GM12878 (cell line): ENCODE results near the gene RORB. TPM values are rescaled to one million over a fixed set of nuclear protein-coding genes. Genes with fewer than 3 reads are reported as not detected.

Source experiments
- ATAC-seq: fragments of 200-7000 bp; cut with Tn5 transposase; 3 replicates; pipeline ENCODE4 v1.9.1; 2020; ENCODE audit warnings: mild to moderate bottlenecking, moderate library complexity
- BruUV-seq: library from RNA; stranded (reverse); fragments of 400-500 nt; replicated peaks from 2 replicates; lab custom pipeline; 2021; lab: Mats Ljungman, UMichigan
- CTCF ChIA-PET: fragments of 300-600 bp; sonication (Branson Sonifier 250); formaldehyde crosslinking; extraction: SDS; loops from one replicate; lab custom pipeline; 2021; ENCODE audit warnings: inconsistent platforms; lab: Yijun Ruan, JAX
- POLR2A ChIA-PET: fragments of 350-600 bp; formaldehyde crosslinking; extraction: SDS; loops from one replicate; lab custom pipeline; 2021; ENCODE audit warnings: inconsistent platforms; lab: Charles Lee
- RAD21 ChIA-PET: fragments of 300-600 bp; sonication (Branson Sonifier 250); formaldehyde crosslinking; loops from one replicate; lab custom pipeline; 2023; ENCODE audit warnings: antibody characterized with exemption; ENCODE audit not compliant: unreplicated experiment; lab: Charles Lee
- SMC1A ChIA-PET: fragments of 300-600 bp; sonication (Branson Sonifier 250); formaldehyde crosslinking; loops from one replicate; lab custom pipeline; 2023; ENCODE audit not compliant: unreplicated experiment, uncharacterized antibody; lab: Charles Lee
- DNase-seq: peaks from one replicate; pipeline ENCODE4 v3.0.0-alpha.2; 2011; ENCODE audit warnings: low read depth, low spot score
- FAIRE-seq: peaks from 3 replicates; lab custom pipeline; 2011; peaks lifted over from hg19 to GRCh38; lab: Jason Lieb, UNC
- H2AFZ ChIP-seq: 2 replicates; pipeline ENCODE4 v1.6.0; 2011; ENCODE audit warnings: low read depth, low read length, control low read depth; ENCODE audit not compliant: control insufficient read depth
- H3K27ac ChIP-seq: 2 replicates; pipeline ENCODE4 v1.5.1; 2011; ENCODE audit warnings: control low read depth; ENCODE audit not compliant: control insufficient read depth, insufficient read depth
- H3K27me3 ChIP-seq, 2 experiments: replicated peaks in 1 of 2; 2 replicates each; pipeline versions ENCODE4 v1.6.0 to v1.6.1; 2011; ENCODE audit warnings: low read length in 1 of 2; ENCODE audit not compliant: control insufficient read depth in 2 of 2, insufficient read depth in 2 of 2
- H3K36me3 ChIP-seq, 2 experiments: 2 replicates each; pipeline ENCODE4 v1.5.1; 2011; ENCODE audit warnings: low read length in 1 of 2; ENCODE audit not compliant: control insufficient read depth in 2 of 2, insufficient read depth in 2 of 2
- H3K4me1 ChIP-seq: 2 replicates; pipeline ENCODE4 v1.6.1; 2011; ENCODE audit warnings: mild to moderate bottlenecking, low read length, moderate library complexity, mixed read lengths; ENCODE audit not compliant: control insufficient read depth, insufficient read depth
- H3K4me2 ChIP-seq: 2 replicates; pipeline ENCODE4 v1.6.0; 2011; ENCODE audit warnings: control low read depth; ENCODE audit not compliant: control insufficient read depth, insufficient read depth
- H3K4me3 ChIP-seq: fragments of 200-600 bp; sonication (generic); 2 replicates; pipeline ENCODE4 v1.5.1; 2016
- H3K79me2 ChIP-seq: 2 replicates; pipeline ENCODE4 v1.6.0; 2011; ENCODE audit warnings: low read length; ENCODE audit not compliant: control insufficient read depth, insufficient read depth
- H3K9ac ChIP-seq: 2 replicates; pipeline ENCODE4 v1.8.0; 2011; ENCODE audit warnings: low read length, control low read depth, mixed read lengths; ENCODE audit not compliant: control insufficient read depth, insufficient read depth
- H3K9me3 ChIP-seq: replicated peaks from 3 replicates; pipeline ENCODE4 v1.5.1; 2011; ENCODE audit warnings: mild to moderate bottlenecking, low read length; ENCODE audit not compliant: control insufficient read depth, insufficient read depth
- H4K20me1 ChIP-seq: 2 replicates; pipeline ENCODE4 v1.6.0; 2011; ENCODE audit not compliant: control insufficient read depth, insufficient read depth
- CTCF ChIP-seq, 3 experiments: IDR thresholded peaks in 2 of 3; conservative IDR thresholded peaks in 1 of 3; 2 replicates each; pipeline ENCODE4 v1.5.1; 2011; ENCODE audit warnings: low read depth in 3 of 3, low read length in 3 of 3, mild to moderate bottlenecking in 3 of 3, control low read depth in 2 of 3, moderate library complexity in 2 of 3, inconsistent platforms in 1 of 3, mixed read lengths in 1 of 3; ENCODE audit not compliant: control insufficient read depth in 2 of 3, insufficient read depth in 1 of 3; ENCODE audit errors: extremely low read depth in 1 of 3
- NFYA ChIP-seq: IDR thresholded peaks from 2 replicates; pipeline ENCODE4 v1.6.1; 2011; ENCODE audit warnings: low read depth, mild to moderate bottlenecking, low read length, improper control_type of control experiment, borderline replicate concordance
- NRF1 ChIP-seq: conservative IDR thresholded peaks from 2 replicates; pipeline ENCODE4 v1.6.1; 2011; ENCODE audit warnings: mild to moderate bottlenecking, low read depth, low read length, improper control_type of control experiment
- ZSCAN29 ChIP-seq: fragments of 450-650 bp; IDR thresholded peaks from 2 replicates; pipeline ENCODE4 v1.6.1; 2017; ENCODE audit warnings: mild to moderate bottlenecking, moderate library complexity
- WGBS: methylation state at CpG from one replicate; pipeline ENCODE4 v1.1.6; 2016; ENCODE audit warnings: low lambda C conversion rate; ENCODE audit not compliant: insufficient replicate concordance, insufficient coverage; ENCODE audit errors: missing lambda C conversion rate; 5-methylcytosine and 5-hydroxymethylcytosine counted together
- in situ Hi-C: fragments of 300-500 bp; cut with MboI; formaldehyde crosslinking; loops from 9 replicates; pipeline ENCODE4 v1.14.3; 2018; ENCODE audit warnings: mixed read lengths
- intact Hi-C: fragments of 100-400 bp; cut with micrococcal nuclease; formaldehyde crosslinking; loops from one replicate; pipeline ENCODE4 v1.14.2; 2022; ENCODE audit not compliant: unreplicated experiment
- polyA plus RNA-seq, 11 experiments: library from polyadenylated mRNA; depleted of rRNA in 4 of 11; unstranded in 6 of 11; stranded (reverse) in 5 of 11; fragments of >200 nt; fragmentation: Nextera tagmentation in 4 of 11; fragmentation: Illumina TruSeq in 1 of 11; extraction: Ambion mirVana in 4 of 11; extraction: Trizol in 1 of 11; gene quantifications; 1 replicate in 1 of 11; 2 replicates in 10 of 11; pipeline versions ENCODE4 v1.2.1 to v1.2.3, GENCODE V29; 2011 to 2016; ENCODE audit warnings: inconsistent platforms in 2 of 11, missing spikeins in 2 of 11, low read depth in 1 of 11
- total RNA-seq, 4 experiments: library from RNA; depleted of rRNA in 3 of 4; stranded (reverse); fragments of >200 nt in 3 of 4; fragmentation: Illumina TruSeq in 1 of 4; extraction: Trizol in 1 of 4; gene quantifications; 2 replicates each; pipeline versions ENCODE4 v1.2.1 to v1.2.3, GENCODE V29; 2013 to 2021
- TF ChIP-seq, protein P1 (sequence below): fragments of 450-650 bp; IDR thresholded peaks from 2 replicates; pipeline ENCODE4 v1.6.1; 2017; ENCODE audit warnings: borderline replicate concordance

Gene RORB
- total and polyA plus RNA-seq, 10 of the 15 experiments (the other 5 are each of a cell fraction or from before 2014, with no cell fraction given): under 0.01 to 0.01 TPM; not detected in 8

GRCh38 chr9:74718709-74719108 is 221.6 kb downstream of the RORB start (continued):
- TF ChIP-seq NFYA: no peak

GRCh38 chr9:74719306-74719705 is 222.2 kb downstream of the RORB start:
- FAIRE-seq: no peak
- no peaks in the 10 kb centered on the region for H3K79me2 ChIP-seq
- POLR2A ChIA-PET: no interaction called here
- no peak overlapping the region for H3K9ac ChIP-seq
- SMC1A ChIA-PET: no interaction called here
- no peaks in the 10 kb centered on the region; a peak in 1 of 4 replicates for H3K27me3 ChIP-seq
- 0% methylated on average over 1 of the region's 1 CpG for WGBS
- in situ Hi-C loops: no loop called here
- no peak for TF ChIP-seq NRF1
- TF ChIP-seq ZSCAN29: no peak
- TF ChIP-seq, protein P1, sequence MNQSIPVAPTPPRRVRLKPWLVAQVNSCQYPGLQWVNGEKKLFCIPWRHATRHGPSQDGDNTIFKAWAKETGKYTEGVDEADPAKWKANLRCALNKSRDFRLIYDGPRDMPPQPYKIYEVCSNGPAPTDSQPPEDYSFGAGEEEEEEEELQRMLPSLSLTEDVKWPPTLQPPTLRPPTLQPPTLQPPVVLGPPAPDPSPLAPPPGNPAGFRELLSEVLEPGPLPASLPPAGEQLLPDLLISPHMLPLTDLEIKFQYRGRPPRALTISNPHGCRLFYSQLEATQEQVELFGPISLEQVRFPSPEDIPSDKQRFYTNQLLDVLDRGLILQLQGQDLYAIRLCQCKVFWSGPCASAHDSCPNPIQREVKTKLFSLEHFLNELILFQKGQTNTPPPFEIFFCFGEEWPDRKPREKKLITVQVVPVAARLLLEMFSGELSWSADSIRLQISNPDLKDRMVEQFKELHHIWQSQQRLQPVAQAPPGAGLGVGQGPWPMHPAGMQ: no peak
- TF ChIP-seq CTCF (IDR thresholded peaks at IDR 0.05 in 2 of 3, conservative IDR thresholded peaks at IDR 0.05 in 1 of 3; ENCODE audit: control insufficient read depth in 2 of 3, extremely low read depth in 1 of 3, insufficient read depth in 1 of 3, low read depth in 3 of 3, low read length in 3 of 3): no peak
- H3K27ac ChIP-seq: no peak overlapping the region
- CTCF ChIA-PET: no interaction called here
- no peaks in the 10 kb centered on the region for H4K20me1 ChIP-seq
- no TSS peak for BruUV-seq
- no peak for DNase-seq
- no peak overlapping the region for H3K4me2 ChIP-seq
- no peak for ATAC-seq
- intact Hi-C loops: no loop called here
- H2AFZ ChIP-seq: no peak overlapping the region
- no peaks in the 10 kb centered on the region for H3K36me3 ChIP-seq
- no peak overlapping the region for H3K4me3 ChIP-seq
- RAD21 ChIA-PET: no interaction called here
- H3K4me1 ChIP-seq: no peaks in the 10 kb centered on the region
- no peaks in the 10 kb centered on the region for H3K9me3 ChIP-seq
